Measurements from ENCODE around the gene CLHC1.

The CLHC1 gene

GRCh38 chr2:55155206-55155605, 76.9 kb downstream of the CLHC1 start:
- H3K4me3 ChIP-seq (ENCODE audit: low read length), result no peak overlapping the region
- no peak for DNase-seq (ENCODE audit: low read depth)
- no peak for TF ChIP-seq CTCF (conservative IDR thresholded peaks at IDR 0.05; ENCODE audit: low read depth, low read length)

GRCh38 chr2:55154525-55155030, 77.5 kb downstream of the CLHC1 start:
- no peak for DNase-seq (ENCODE audit: low read depth)
- no peak for TF ChIP-seq CTCF (conservative IDR thresholded peaks at IDR 0.05; ENCODE audit: low read depth, low read length)

GRCh38 chr2:55153584-55154299, 78.4 kb downstream of the CLHC1 start:
- DNase-seq (ENCODE audit: low read depth), result no peak
- TF ChIP-seq CTCF (conservative IDR thresholded peaks at IDR 0.05; ENCODE audit: low read depth, low read length), result no peak
- H3K4me3 ChIP-seq (ENCODE audit: low read length), result no peak overlapping the region

More at GRCh38 chr2:55154525-55155030, 77.5 kb downstream of the CLHC1 start:
- H3K4me3 ChIP-seq (ENCODE audit: low read length), result no peak overlapping the region

- no peak for TF ChIP-seq CTCF (conservative IDR thresholded peaks at IDR 0.05; ENCODE audit: low read depth, low read length)
- no peak for DNase-seq (ENCODE audit: low read depth)
- no peak overlapping the region for H3K4me3 ChIP-seq (ENCODE audit: low read length)
These were observed 79.3 kb downstream of the CLHC1 start for GRCh38 chr2:55152475-55153412.

GRCh38 chr2:55151733-55152433, 80.2 kb downstream of the CLHC1 start:
- H3K4me3 ChIP-seq (ENCODE audit: low read length), result no peak overlapping the region
- DNase-seq (ENCODE audit: low read depth), result no peak
- TF ChIP-seq CTCF (conservative IDR thresholded peaks at IDR 0.05; ENCODE audit: low read depth, low read length), result no peak

- H3K4me3 ChIP-seq (ENCODE audit: low read length), result no peak overlapping the region
- no peak for TF ChIP-seq CTCF (conservative IDR thresholded peaks at IDR 0.05; ENCODE audit: low read depth, low read length)
- DNase-seq (ENCODE audit: low read depth), result no peak
These were observed 81.3 kb downstream of the CLHC1 start for GRCh38 chr2:55150834-55151233.
